Measurements from ENCODE around the gene CTDSP2. TPM values are rescaled to one million over a fixed set of nuclear protein-coding genes. Genes with fewer than 3 reads are reported as not detected.

Gene CTDSP2
- total RNA-seq, 2 donors from 2014 or later: 131 to 200 TPM

- no peaks in the 10 kb centered on the region for H3K9me3 ChIP-seq
- TF ChIP-seq CTCF (IDR thresholded peaks at IDR 0.05): peak; percentile 19
- no peaks in the 10 kb centered on the region for H3K36me3 ChIP-seq
- no peaks in the 10 kb centered on the region for H3K27me3 ChIP-seq
- H3K9ac ChIP-seq (ENCODE audit: low read depth in 2 of 2, low read length in 2 of 2): peak overlapping the region; percentile 38 to 82
- H3K4me3 ChIP-seq: no peak overlapping the region
- peaks cover 41% of the 10 kb centered on the region for H3K4me1 ChIP-seq
- intact Hi-C loops (cut with DNase I): no loop called here
- peak; percentile 87 for DNase-seq
- H3K27ac ChIP-seq: peak overlapping the region; percentile 92
These were observed 47.2 kb upstream of the CTDSP2 start for GRCh38 chr12:57893431-57894353.

- Histone ChIP-seq H3K9me3 (no peaks in the 10 kb centered on the region), H3K4me1 (peaks cover 38% of the 10 kb centered on the region), H3K27ac (peak overlapping the region; percentile 92), H3K36me3 (no peaks in the 10 kb centered on the region), H3K9ac (ENCODE audit: low read depth in 2 of 2, low read length in 2 of 2) (peak overlapping the region in 1 of 2 donors; percentile 78), H3K27me3 (no peaks in the 10 kb centered on the region), H3K4me3 (no peak overlapping the region)
- peak; percentile 68 for DNase-seq
- no peak for TF ChIP-seq CTCF (IDR thresholded peaks at IDR 0.05)
- intact Hi-C loops (cut with DNase I): no loop called here
These were observed 45.9 kb upstream of the CTDSP2 start for GRCh38 chr12:57892232-57892972.

- no peak for DNase-seq
- Histone ChIP-seq H3K9ac (ENCODE audit: low read depth in 2 of 2, low read length in 2 of 2) (peak overlapping the region in 1 of 2 donors; percentile 78), H3K36me3 (no peaks in the 10 kb centered on the region), H3K4me3 (no peak overlapping the region), H3K27me3 (no peaks in the 10 kb centered on the region), H3K27ac (peak overlapping the region; percentile 92), H3K4me1 (peaks cover 34% of the 10 kb centered on the region), H3K9me3 (no peaks in the 10 kb centered on the region)
- intact Hi-C loops (cut with DNase I): no loop called here
- no peak for TF ChIP-seq CTCF (IDR thresholded peaks at IDR 0.05)
These were observed 45.2 kb upstream of the CTDSP2 start for GRCh38 chr12:57891542-57892228.

- no peak for TF ChIP-seq CTCF (IDR thresholded peaks at IDR 0.05)
These were observed 43.9 kb upstream of the CTDSP2 start for GRCh38 chr12:57890191-57891115.

More at GRCh38 chr12:57890191-57891115, 43.9 kb upstream of the CTDSP2 start:
- Histone ChIP-seq H3K4me3 (no peak overlapping the region), H3K4me1 (peaks cover 32% of the 10 kb centered on the region), H3K27me3 (no peaks in the 10 kb centered on the region), H3K9ac (ENCODE audit: low read depth in 2 of 2, low read length in 2 of 2) (peak overlapping the region; percentile 58 to 96), H3K36me3 (no peaks in the 10 kb centered on the region), H3K9me3 (no peaks in the 10 kb centered on the region), H3K27ac (peak overlapping the region; percentile 84)
- peak; percentile 23 for DNase-seq
- intact Hi-C loops (cut with DNase I): no loop called here

All from colonic mucosa (tissue), 4 donors.